PC-9 (cell line): ENCODE data around the gene RPS23.

Source experiments
- CTCF ChIP-seq: fragments of 200-600 bp; sonication (generic); conservative IDR thresholded peaks from 2 replicates; pipeline ENCODE4 v1.6.1; 2017; ENCODE audit warnings: mixed run types, antibody characterized with exemption, mild to moderate bottlenecking, moderate library complexity
- EZH2 ChIP-seq: fragments of 200-600 bp; sonication (generic); IDR thresholded peaks from 2 replicates; pipeline ENCODE4 v1.8.0; 2017; ENCODE audit warnings: antibody characterized with exemption, low read depth

DNA sequence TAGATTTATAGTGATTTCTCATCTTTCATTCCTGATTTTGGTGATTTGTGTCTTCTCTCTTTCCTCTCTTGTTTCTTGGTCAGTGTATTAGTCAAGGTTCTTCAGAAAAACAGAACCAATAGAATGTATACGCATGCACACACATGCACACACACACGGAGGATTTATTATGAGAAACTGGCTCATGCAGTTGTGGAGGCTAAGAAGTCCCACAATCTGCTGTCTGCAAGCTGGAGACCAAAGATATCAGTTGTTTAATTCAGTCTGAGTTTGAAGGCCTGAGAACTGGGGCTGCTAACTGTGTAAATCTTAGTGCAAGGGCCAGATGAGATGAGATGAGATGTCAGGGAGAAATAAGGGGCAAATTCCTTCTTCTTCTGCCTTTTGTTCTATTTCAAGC is 5.7 kb upstream of the RPS23 start:
- TF ChIP-seq CTCF: no peak
- TF ChIP-seq EZH2: no peak
